OCI-LY7 (cell line): Measurements from ENCODE around the gene PFDN6. TPM values are rescaled to one million over a fixed set of nuclear protein-coding genes. Genes with fewer than 3 reads are reported as not detected.

Source experiments
- BruUV-seq: library from RNA; stranded (reverse); fragments of 400-500 nt; replicated peaks from 2 replicates; lab custom pipeline; 2021; lab: Mats Ljungman, UMichigan
- CTCF ChIA-PET: fragments of 300-600 bp; sonication (Branson Sonifier 250); formaldehyde crosslinking; loops from one replicate; lab custom pipeline; 2022; ENCODE audit warnings: antibody characterized with exemption; ENCODE audit not compliant: unreplicated experiment; lab: Charles Lee
- POLR2A ChIA-PET: fragments of 300-600 bp; sonication (Branson Sonifier 250); formaldehyde crosslinking; loops from one replicate; lab custom pipeline; 2022; ENCODE audit warnings: antibody characterized with exemption; lab: Charles Lee
- DNase-seq: peaks from one replicate; pipeline ENCODE4 v3.0.0-alpha.2; 2015; ENCODE audit warnings: low spot score
- H2AFZ ChIP-seq: fragments of 200-600 bp; sonication (generic), shearing (Covaris generic); 2 replicates; pipeline ENCODE4 v1.6.1; 2014; ENCODE audit warnings: mild to moderate bottlenecking, antibody characterized with exemption, low read length, moderate library complexity
- H3K27ac ChIP-seq: fragments of 200-600 bp; sonication (generic); 2 replicates; pipeline ENCODE4 v1.5.1; 2014; ENCODE audit warnings: mixed run types, low read depth, mild to moderate bottlenecking, moderate library complexity, low read length, inconsistent platforms; ENCODE audit not compliant: poor library complexity, severe bottlenecking
- H3K36me3 ChIP-seq: fragments of 200-600 bp; sonication (generic); 2 replicates; pipeline ENCODE4 v1.6.1; 2014; ENCODE audit warnings: mild to moderate bottlenecking, antibody characterized with exemption, low read length, moderate library complexity, mixed read lengths; ENCODE audit not compliant: insufficient read depth
- H3K4me1 ChIP-seq: fragments of 200-600 bp; sonication (generic); 2 replicates; pipeline ENCODE4 v1.5.1; 2014; ENCODE audit warnings: mild to moderate bottlenecking, low read length; ENCODE audit not compliant: insufficient read depth, poor library complexity, severe bottlenecking
- H3K4me2 ChIP-seq: fragments of 200-600 bp; sonication (generic); 2 replicates; pipeline ENCODE4 v1.6.1; 2014; ENCODE audit warnings: mild to moderate bottlenecking, low read length
- H3K4me3 ChIP-seq: fragments of 200-600 bp; sonication (generic); 2 replicates; pipeline ENCODE4 v1.5.1; 2014; ENCODE audit warnings: mild to moderate bottlenecking, low read depth, low read length; ENCODE audit not compliant: poor library complexity, severe bottlenecking
- H3K79me2 ChIP-seq: fragments of 200-600 bp; sonication (generic); 2 replicates; pipeline ENCODE4 v1.6.1; 2016; ENCODE audit warnings: low read depth, mild to moderate bottlenecking, low read length, moderate library complexity, mixed read lengths; ENCODE audit not compliant: insufficient read depth
- H3K9me2 ChIP-seq: fragments of 200-600 bp; sonication (generic); 2 replicates; pipeline ENCODE4 v1.6.1; 2016; ENCODE audit warnings: mild to moderate bottlenecking, low read length, mixed read lengths; ENCODE audit not compliant: insufficient read depth
- H3K9me3 ChIP-seq: fragments of 200-600 bp; sonication (generic); 2 replicates; pipeline ENCODE4 v1.6.1; 2014; ENCODE audit warnings: mild to moderate bottlenecking, mixed run types, low read length, mixed read lengths
- H4K20me1 ChIP-seq: fragments of 200-600 bp; sonication (generic); 2 replicates; pipeline ENCODE4 v1.6.1; 2014; ENCODE audit warnings: mild to moderate bottlenecking, antibody characterized with exemption, low read length, moderate library complexity, mixed read lengths; ENCODE audit not compliant: insufficient read depth
- EZH2phosphoT487 ChIP-seq: fragments of 200-600 bp; sonication (generic); IDR thresholded peaks from 2 replicates; pipeline ENCODE4 v1.6.1; 2018; ENCODE audit warnings: low read depth, borderline replicate concordance, mild to moderate bottlenecking, mixed run types, antibody characterized with exemption, low read length, moderate library complexity, mixed read lengths
- intact Hi-C: fragments of 100-400 bp; cut with micrococcal nuclease; formaldehyde crosslinking; loops from one replicate; pipeline ENCODE4 v1.10.0; 2022; ENCODE audit not compliant: unreplicated experiment
- total RNA-seq, 2 experiments: library from RNA; depleted of rRNA in 1 of 2; stranded (reverse); fragments of >200 nt in 1 of 2; shearing (Covaris generic) in 1 of 2; gene quantifications; 2 replicates each; pipeline ENCODE4 v1.2.3, GENCODE V29; 2014 to 2022
- TF ChIP-seq, protein P1 (sequence below): fragments of 200-600 bp; sonication (generic); conservative IDR thresholded peaks from 2 replicates; pipeline ENCODE4 v1.5.1; 2014; ENCODE audit warnings: mild to moderate bottlenecking, antibody characterized with exemption, low read length, moderate library complexity, mixed read lengths

PFDN6 gene
- total RNA-seq, 2 experiments from 2014 or later = 72.5 to 90.6 TPM

DNA sequence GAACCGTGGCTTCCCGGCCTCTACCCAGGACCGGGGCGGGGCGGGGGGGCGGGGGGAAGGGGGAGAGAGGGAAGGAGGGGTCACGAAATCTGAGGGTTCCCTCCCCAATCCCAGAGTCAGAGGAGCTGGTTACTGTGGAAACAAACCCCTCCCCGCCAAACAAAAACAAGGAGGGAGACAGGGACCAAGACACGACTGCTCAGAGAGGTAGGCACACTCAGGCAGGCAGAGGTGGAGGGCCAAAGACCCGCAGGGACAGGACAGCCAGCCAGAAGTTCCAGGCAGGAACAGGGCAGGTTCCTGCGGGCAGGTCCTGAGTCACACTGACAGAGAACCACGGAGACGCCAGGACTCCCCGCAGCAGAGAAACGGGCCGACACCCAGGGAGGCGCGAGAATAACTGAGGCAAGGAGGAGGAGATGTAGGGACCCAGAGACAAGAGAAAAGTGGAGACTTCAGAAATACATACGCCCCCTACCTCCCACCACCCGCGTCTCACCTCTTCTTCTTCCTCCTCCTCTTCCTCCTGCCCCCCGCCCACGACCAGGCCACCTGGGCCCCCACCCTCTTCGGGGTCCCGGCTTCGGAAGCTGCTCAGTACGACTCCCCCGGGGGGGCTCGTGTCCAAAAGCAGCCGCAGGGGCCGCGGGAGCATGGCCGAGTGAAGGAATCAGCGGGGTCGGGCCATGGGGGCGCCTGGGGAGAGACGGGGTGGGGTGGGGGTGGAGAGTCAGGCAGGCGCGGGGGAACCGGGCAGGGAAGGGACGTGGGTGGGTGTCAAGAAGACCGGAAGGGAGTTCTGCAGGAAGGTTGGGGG, 8.8 kb downstream of the PFDN6 start:
- ChIA-PET POLR2A (interaction anchor here (0.6 to 2.6 kb wide), 6 partner anchors 8 to 117 kb away, joined by 3 to 14 read pairs (median 6); partner anchors contain the start of genes PFDN6, RPS18, VPS52 and WDR46), CTCF (interaction anchor here (1.1 kb wide), 1 partner anchor 9 kb away, joined by 3 read pairs; the partner anchor contains the start of gene WDR46)
- Histone ChIP-seq H3K36me3 (peaks cover 59% of the 10 kb centered on the region), H3K4me1 (peaks cover 21% of the 10 kb centered on the region), H3K4me2 (peak overlapping the region; percentile 85), H3K27ac (peak overlapping the region; percentile 93), H3K79me2 (peaks cover 5% of the 10 kb centered on the region; the same call in 1 of the 2 replicates), H4K20me1 (no peaks in the 10 kb centered on the region), H3K9me2 (no peaks in the 10 kb centered on the region), H3K9me3 (no peaks in the 10 kb centered on the region), H2AFZ (no peak overlapping the region), H3K4me3 (peak overlapping the region; percentile 83)
- DNase-seq = peak; percentile 64
- no TSS peak for BruUV-seq
- TF ChIP-seq EZH2phosphoT487 = no peak
- TF ChIP-seq, protein P1, sequence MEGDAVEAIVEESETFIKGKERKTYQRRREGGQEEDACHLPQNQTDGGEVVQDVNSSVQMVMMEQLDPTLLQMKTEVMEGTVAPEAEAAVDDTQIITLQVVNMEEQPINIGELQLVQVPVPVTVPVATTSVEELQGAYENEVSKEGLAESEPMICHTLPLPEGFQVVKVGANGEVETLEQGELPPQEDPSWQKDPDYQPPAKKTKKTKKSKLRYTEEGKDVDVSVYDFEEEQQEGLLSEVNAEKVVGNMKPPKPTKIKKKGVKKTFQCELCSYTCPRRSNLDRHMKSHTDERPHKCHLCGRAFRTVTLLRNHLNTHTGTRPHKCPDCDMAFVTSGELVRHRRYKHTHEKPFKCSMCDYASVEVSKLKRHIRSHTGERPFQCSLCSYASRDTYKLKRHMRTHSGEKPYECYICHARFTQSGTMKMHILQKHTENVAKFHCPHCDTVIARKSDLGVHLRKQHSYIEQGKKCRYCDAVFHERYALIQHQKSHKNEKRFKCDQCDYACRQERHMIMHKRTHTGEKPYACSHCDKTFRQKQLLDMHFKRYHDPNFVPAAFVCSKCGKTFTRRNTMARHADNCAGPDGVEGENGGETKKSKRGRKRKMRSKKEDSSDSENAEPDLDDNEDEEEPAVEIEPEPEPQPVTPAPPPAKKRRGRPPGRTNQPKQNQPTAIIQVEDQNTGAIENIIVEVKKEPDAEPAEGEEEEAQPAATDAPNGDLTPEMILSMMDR = peak; percentile 67
- intact Hi-C loops = loop anchor here (2.0 to 5.0 kb wide), 2 partner anchors 47 to 94 kb away; partner anchors contain the start of gene KIFC1

DNA sequence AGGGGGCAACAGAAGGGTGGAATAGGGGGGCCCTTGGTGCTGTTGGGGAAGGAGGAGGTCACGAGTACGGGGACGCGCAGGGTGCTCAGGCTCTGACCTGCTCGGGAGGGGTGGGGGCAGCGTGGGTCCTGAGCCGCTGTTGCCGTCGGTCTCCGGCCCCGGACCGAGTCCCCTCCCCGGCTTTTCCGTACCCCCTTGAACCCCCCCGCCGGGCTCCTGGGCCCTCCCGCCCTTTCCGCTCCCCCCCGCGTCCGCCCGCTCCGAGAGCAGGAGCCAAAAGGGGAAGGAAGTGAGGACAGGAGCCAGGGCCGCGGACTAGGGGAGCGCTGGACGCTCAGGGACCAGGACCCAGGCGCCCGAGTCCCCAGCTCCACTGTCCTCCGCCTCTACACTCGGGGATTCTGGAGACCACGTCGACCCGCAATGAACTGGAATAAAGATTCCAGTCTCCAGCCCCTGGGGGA, 9.4 kb downstream of the PFDN6 start, which contains the start of gene RGL2:
Gene RGL2, minus strand, starts transcription at position 170 of the 464 bp plus-strand sequence. CDS start 332 bp downstream, outside the sequence.
- DNase-seq = peak; percentile 79
- Histone ChIP-seq H3K27ac (peak within 1 kb of the TSS; percentile 93), H3K79me2 (peaks cover 5% of the 10 kb centered on the region; the same call in 1 of the 2 replicates), H3K4me1 (peaks cover 21% of the 10 kb centered on the region), H3K4me2 (peak within 1 kb of the TSS; percentile 85), H3K9me3 (no peaks in the 10 kb centered on the region), H4K20me1 (no peaks in the 10 kb centered on the region), H2AFZ (peak within 1 kb of the TSS; percentile 56; the same call in 1 of the 2 replicates), H3K4me3 (peak within 1 kb of the TSS; percentile 83), H3K9me2 (no peaks in the 10 kb centered on the region), H3K36me3 (peaks cover 59% of the 10 kb centered on the region)
- CTCF ChIA-PET = interaction anchor here (0.7 to 1.2 kb wide), 3 partner anchors 10 to 27 kb away, joined by 3 to 12 read pairs (median 4); partner anchors contain the start of genes B3GALT4 and WDR46
- TF ChIP-seq, protein P1 = no peak
- TF ChIP-seq EZH2phosphoT487 = no peak
- POLR2A ChIA-PET = interaction anchor here (0.9 to 2.6 kb wide), 6 partner anchors 9 to 50 kb away, joined by 3 to 14 read pairs (median 8); partner anchors contain the start of genes PFDN6, RPS18, VPS52 and WDR46
- BruUV-seq = no TSS peak
- intact Hi-C loops = loop anchor here (1.0 to 5.0 kb wide), 5 partner anchors 15 to 127 kb away; partner anchors contain the start of genes KIFC1 and TAPBP
